Common myeloid progenitor, CD34-positive (primary cell): ENCODE measurements around the gene BCL11A. TPM values are rescaled to one million over a fixed set of nuclear protein-coding genes. Genes with fewer than 3 reads are reported as not detected.

Experiments used
- CTCF ChIA-PET: fragments of 350-600 bp; sonication (Branson Sonifier 250); formaldehyde crosslinking; loops from one replicate; lab custom pipeline; 2021; ENCODE audit warnings: antibody characterized with exemption; lab: Charles Lee
- POLR2A ChIA-PET: fragments of 350-600 bp; sonication (Branson Sonifier 250); formaldehyde crosslinking; loops from one replicate; lab custom pipeline; 2021; ENCODE audit warnings: antibody characterized with exemption; lab: Charles Lee
- DNase-seq, 3 donors: peaks; one replicate each; pipeline versions ENCODE4 v3.0.0 to v3.0.0-alpha.2; 2013
- H3K27ac ChIP-seq, 2 experiments: 1 replicate in 1 of 2; 2 replicates in 1 of 2; pipeline ENCODE4 v1.7.0; 2013; ENCODE audit warnings: inconsistent platforms in 2 of 2, low read length in 2 of 2, mild to moderate bottlenecking in 2 of 2, low read depth in 1 of 2, moderate library complexity in 1 of 2; ENCODE audit not compliant: severe bottlenecking in 2 of 2, insufficient read depth in 1 of 2, poor library complexity in 1 of 2
- H3K27me3 ChIP-seq, 5 experiments: replicated peaks in 2 of 5; 1 replicate in 3 of 5; 2 replicates in 2 of 5; pipeline versions ENCODE4 v1.6.1 to v1.7.0; 2013; ENCODE audit warnings: low read length in 4 of 5, mild to moderate bottlenecking in 2 of 5, moderate library complexity in 2 of 5, inconsistent platforms in 1 of 5; ENCODE audit not compliant: insufficient read depth in 5 of 5, control insufficient read depth in 4 of 5
- H3K36me3 ChIP-seq, 4 experiments: 1 replicate in 2 of 4; 2 replicates in 2 of 4; pipeline versions ENCODE4 v1.6.1 to v1.7.0; 2013; ENCODE audit warnings: low read length in 3 of 4, control low read depth in 1 of 4, mild to moderate bottlenecking in 1 of 4; ENCODE audit not compliant: control insufficient read depth in 4 of 4, insufficient read depth in 4 of 4
- H3K4me1 ChIP-seq, 4 experiments: 1 replicate in 3 of 4; 2 replicates in 1 of 4; pipeline versions ENCODE4 v1.6.1 to v1.7.1; 2013; ENCODE audit warnings: low read length in 3 of 4, mild to moderate bottlenecking in 3 of 4, control low read depth in 1 of 4, inconsistent platforms in 1 of 4, moderate library complexity in 1 of 4; ENCODE audit not compliant: control insufficient read depth in 4 of 4, insufficient read depth in 4 of 4; ENCODE audit errors: control extremely low read depth in 1 of 4
- H3K4me3 ChIP-seq, 7 experiments: 1 replicate in 4 of 7; 2 replicates in 3 of 7; pipeline versions ENCODE4 v1.5.1 to v1.7.0; 2013; ENCODE audit warnings: mild to moderate bottlenecking in 7 of 7, low read length in 6 of 7, moderate library complexity in 6 of 7, inconsistent platforms in 2 of 7, low read depth in 2 of 7, control low read depth in 1 of 7; ENCODE audit not compliant: insufficient read depth in 4 of 7, control insufficient read depth in 1 of 7; ENCODE audit errors: extremely low read depth in 1 of 7
- H3K9me3 ChIP-seq, 5 experiments: 1 replicate in 4 of 5; 2 replicates in 1 of 5; pipeline versions ENCODE4 v1.6.1 to v1.7.1; 2013; ENCODE audit warnings: low read length in 4 of 5, mild to moderate bottlenecking in 2 of 5, inconsistent platforms in 1 of 5, low read depth in 1 of 5, moderate library complexity in 1 of 5; ENCODE audit not compliant: control insufficient read depth in 4 of 5, insufficient read depth in 2 of 5; ENCODE audit errors: control extremely low read depth in 1 of 5
- WGBS: methylation state at CpG from one replicate; pipeline ENCODE4 v1.1.5; 2013; ENCODE audit not compliant: insufficient coverage; 5-methylcytosine and 5-hydroxymethylcytosine counted together
- polyA plus RNA-seq: library from polyadenylated mRNA; unstranded; fragments of 120-200 nt; gene quantifications from one replicate; pipeline ENCODE4 v1.2.1, GENCODE V29; 2013

Gene BCL11A
- 95.3 TPM for polyA plus RNA-seq

DNA sequence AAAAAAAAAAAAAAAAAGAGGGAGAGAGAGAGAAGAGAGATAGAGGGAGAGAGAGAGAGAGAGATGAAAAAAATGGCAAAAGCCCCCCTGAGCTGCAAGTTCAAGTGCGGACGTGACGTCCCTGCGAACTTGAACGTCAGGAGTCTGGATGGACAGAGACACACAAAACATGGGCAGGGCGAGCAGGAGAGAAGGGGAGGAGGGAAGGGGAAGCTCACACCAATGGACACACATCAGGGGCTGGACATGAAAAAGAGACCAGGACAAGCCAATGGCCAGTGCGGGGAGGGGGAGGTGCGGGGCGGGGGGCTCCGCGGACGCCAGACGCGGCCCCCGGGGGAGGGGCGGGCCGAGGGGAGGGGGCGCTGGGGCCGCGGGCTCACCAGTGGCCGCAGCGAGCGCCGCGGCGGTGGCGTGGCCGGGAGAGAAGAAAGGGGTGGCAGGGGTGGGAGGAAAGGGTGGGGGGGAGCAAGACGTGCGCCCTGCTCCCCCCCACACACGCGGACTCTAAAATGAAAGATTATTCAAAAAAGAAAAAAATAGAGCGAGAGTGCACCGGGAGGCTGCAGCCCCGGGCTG lies at the start of gene BCL11A:
TSS of gene BCL11A (minus strand) at position 160 of the 579 bp plus-strand sequence. CDS start 384 bp downstream, outside the sequence.
- peaks cover 13 to 51% (median 24%) of the 10 kb centered on the region in 4 experiments for H3K4me1 ChIP-seq
- ChIA-PET POLR2A (interaction anchor here (0.6 to 0.7 kb wide), 3 partner anchors 37 to 463 kb away, joined by 3 to 4 read pairs (median 3); no protein-coding TSS in a partner anchor), CTCF (interaction anchor here (0.7 to 1.1 kb wide), 2 partner anchors 10 to 1940 kb away, joined by 4 to 5 read pairs; no protein-coding TSS in a partner anchor)
- H3K27ac ChIP-seq, result peak within 1 kb of the TSS; percentile 83 to 88
- no peaks in the 10 kb centered on the region for H3K9me3 ChIP-seq
- WGBS, result 0% methylated on average over 4 of the region's 35 CpGs
- peak; percentile 97 to 99 (median 98) for DNase-seq
- no peaks in the 10 kb centered on the region for H3K36me3 ChIP-seq
- H3K27me3 ChIP-seq, result no peaks in the 10 kb centered on the region
- H3K4me3 ChIP-seq, result peak within 1 kb of the TSS; percentile 82 to 100 (median 98)

DNA sequence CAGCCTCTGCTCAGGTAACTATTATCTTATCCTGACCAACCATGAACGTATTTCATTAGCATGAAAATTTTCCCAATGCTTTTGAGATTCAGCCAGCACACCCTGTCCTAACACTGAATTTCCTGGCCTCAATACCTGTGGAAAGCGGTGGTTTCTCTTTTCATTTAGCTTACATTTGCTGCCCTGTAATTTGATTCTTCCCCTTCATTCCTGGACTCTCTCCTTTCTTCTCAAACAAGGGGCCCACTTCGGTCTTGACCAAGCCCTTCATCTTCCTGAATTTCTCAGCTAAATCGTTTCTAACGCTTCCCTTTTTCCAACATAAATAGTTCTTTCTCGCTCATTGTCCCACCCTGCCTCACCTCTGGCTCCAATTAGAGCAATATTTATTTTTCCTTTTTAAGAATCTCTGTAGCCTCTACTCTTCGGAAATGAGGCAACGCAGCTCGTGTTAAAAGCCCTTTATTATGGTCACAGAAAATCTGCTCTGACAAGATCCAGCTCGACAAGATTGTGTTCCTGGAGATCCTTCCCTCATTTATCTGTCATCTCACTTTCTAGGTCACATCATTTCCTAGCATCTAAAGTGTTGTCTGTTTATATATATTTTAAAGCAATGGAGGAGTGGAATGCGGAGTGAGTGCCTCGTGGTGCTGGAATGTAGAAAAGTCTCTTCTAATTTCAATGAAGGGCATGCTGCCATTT lies 49.5 kb upstream of the BCL11A start:
- POLR2A ChIA-PET, result no interaction called here

DNA sequence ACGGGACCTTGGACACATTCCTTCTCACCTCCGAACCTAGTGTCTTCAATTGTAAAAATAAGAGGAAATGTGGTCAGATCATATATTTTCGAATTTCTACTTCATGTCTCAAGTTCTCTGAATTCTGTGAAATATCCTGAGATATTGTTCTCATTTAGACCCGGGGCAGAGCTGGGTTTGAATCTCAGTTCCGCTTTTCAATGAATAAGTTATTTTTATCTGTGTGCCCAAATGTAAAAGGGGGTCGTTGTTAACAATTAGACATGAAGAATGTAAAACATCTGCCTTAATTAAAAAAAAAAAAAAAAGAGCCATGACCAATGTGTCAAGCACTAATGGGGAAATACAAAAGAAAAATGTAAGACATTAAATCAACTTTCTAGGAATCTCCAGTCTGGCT lies 48.9 kb upstream of the BCL11A start:
- POLR2A ChIA-PET, result no interaction called here
- Histone ChIP-seq H3K27me3 (no peaks in the 10 kb centered on the region), H3K4me1 (no peaks in the 10 kb centered on the region), H3K36me3 (no peaks in the 10 kb centered on the region), H3K27ac (no peak overlapping the region), H3K9me3 (no peaks in the 10 kb centered on the region), H3K4me3 (no peak overlapping the region)
- WGBS, result 73% methylated on average over 2 of the region's 6 CpGs
- CTCF ChIA-PET, result interaction anchor here (0.5 kb wide), 1 partner anchor 59 kb away, joined by 4 read pairs; no protein-coding TSS in a partner anchor
- no peak for DNase-seq

More for the DNA sequence above, 49.5 kb upstream of the BCL11A start:
- Histone ChIP-seq H3K9me3 (no peaks in the 10 kb centered on the region), H3K36me3 (no peaks in the 10 kb centered on the region), H3K4me1 (no peaks in the 10 kb centered on the region), H3K4me3 (no peak overlapping the region), H3K27me3 (no peaks in the 10 kb centered on the region), H3K27ac (no peak overlapping the region)
- DNase-seq, result no peak
- CTCF ChIA-PET, result no interaction called here
- 92% methylated on average over 8 of the region's 12 CpGs for WGBS

DNA sequence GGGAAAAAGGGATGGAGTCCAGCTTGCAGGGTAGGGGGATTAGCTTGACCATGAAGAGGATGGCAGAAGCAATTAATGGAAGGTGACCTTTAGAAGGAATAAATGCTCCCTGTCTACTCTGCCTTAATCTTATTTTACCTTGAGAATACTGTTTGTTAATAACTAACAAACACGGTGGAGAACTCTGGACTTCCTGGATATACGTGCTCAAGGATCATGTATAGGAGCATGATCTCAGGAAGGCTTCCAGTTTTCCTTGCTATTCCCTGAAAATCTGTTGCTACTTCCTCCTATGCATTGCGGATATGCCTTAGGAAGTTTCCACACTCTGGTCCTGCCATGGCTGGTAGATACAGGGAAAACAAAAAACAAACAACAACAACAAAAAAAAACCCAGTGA lies 44.8 kb upstream of the BCL11A start:
- H3K9me3 ChIP-seq, result no peaks in the 10 kb centered on the region
- CTCF ChIA-PET, result interaction anchor here (1.6 to 1.7 kb wide), 2 partner anchors 9 to 12 kb away, joined by 5 read pairs; no protein-coding TSS in a partner anchor
- H3K36me3 ChIP-seq, result no peaks in the 10 kb centered on the region
- no peaks in the 10 kb centered on the region for H3K4me1 ChIP-seq
- WGBS, result 100% methylated on average over 2 of the region's 3 CpGs
- POLR2A ChIA-PET, result no interaction called here
- no peak overlapping the region for H3K27ac ChIP-seq
- no peak overlapping the region for H3K4me3 ChIP-seq
- DNase-seq, result no peak
- no peaks in the 10 kb centered on the region for H3K27me3 ChIP-seq

DNA sequence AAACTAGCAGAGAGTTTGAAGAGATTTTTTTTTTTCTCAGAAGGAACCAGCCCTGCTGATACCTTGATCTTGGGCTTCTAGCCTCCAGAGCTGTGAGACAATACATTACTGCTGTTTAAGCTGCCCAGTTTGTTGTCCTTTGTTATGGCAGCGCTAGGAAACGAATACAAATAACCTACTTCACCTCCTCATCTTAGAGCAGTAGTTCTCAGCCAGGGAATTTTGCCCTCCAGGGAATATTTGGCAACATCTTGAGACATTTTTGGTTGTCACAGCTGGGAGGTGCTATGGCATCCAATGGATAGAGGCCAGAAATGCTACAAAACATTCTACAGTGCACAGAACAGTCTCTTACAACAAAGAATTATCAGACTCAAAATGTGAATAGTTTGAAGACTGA lies 43.9 kb upstream of the BCL11A start:
- Histone ChIP-seq H3K36me3 (no peaks in the 10 kb centered on the region), H3K27ac (no peak overlapping the region), H3K4me1 (no peaks in the 10 kb centered on the region), H3K27me3 (no peaks in the 10 kb centered on the region), H3K4me3 (no peak overlapping the region), H3K9me3 (peaks cover 0 to 5% (median 0%) of the 10 kb centered on the region in 5 experiments)
- ChIA-PET CTCF (interaction anchor here (1.7 kb wide), 1 partner anchor 9 kb away, joined by 5 read pairs; no protein-coding TSS in a partner anchor), POLR2A (no interaction called here)
- DNase-seq, result no peak
- no CpG with 5 or more reads among the region's 2 CpGs for WGBS

DNA sequence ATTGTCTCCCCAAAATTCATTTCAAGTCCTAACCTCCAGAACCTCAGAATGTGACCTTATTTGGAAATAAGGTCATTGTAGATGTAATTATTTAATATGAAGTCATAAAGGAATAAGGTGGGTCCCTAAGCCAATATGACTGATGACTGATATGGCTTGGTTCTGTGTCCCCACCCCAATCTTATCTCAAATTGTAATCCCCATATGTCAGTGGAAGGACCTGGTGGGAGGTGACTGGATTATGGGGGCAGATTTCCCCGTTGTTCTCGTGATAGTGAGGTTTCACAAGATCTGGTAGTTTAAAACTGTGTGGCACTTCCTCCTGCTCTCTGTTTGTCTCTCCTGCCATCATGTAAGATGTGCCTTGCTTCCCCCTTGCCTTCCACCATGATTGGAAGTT lies 43.0 kb upstream of the BCL11A start:
- Histone ChIP-seq H3K9me3 (peaks cover 0 to 8% (median 0%) of the 10 kb centered on the region in 5 experiments), H3K36me3 (no peaks in the 10 kb centered on the region), H3K27ac (no peak overlapping the region), H3K4me3 (no peak overlapping the region), H3K4me1 (no peaks in the 10 kb centered on the region), H3K27me3 (no peaks in the 10 kb centered on the region)
- DNase-seq, result no peak
- CTCF ChIA-PET, result no interaction called here
- POLR2A ChIA-PET, result no interaction called here
- WGBS, result no CpG with 5 or more reads among the region's 2 CpGs

DNA sequence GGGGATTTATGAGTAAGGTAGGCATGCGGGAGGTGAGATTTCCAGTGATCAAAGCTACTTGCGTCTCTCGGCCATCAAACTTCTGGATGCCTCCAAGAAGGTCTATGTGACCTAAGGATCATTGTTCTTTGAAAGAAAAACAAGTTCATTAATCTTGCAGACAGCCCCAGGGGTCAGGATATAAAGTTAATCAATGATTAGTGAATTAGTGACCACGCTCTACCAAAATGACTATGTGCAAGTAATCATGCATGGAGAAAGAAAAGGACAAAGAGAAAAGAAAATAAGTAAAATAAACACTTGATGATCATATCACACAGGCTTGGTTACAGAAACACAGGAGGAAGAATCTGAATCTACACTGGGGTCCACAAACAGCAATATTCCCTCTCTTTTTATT lies 42.5 kb upstream of the BCL11A start:
- Histone ChIP-seq H3K27ac (no peak overlapping the region), H3K4me3 (no peak overlapping the region), H3K4me1 (no peaks in the 10 kb centered on the region), H3K9me3 (peaks cover 0 to 8% (median 0%) of the 10 kb centered on the region in 5 experiments), H3K27me3 (no peaks in the 10 kb centered on the region), H3K36me3 (no peaks in the 10 kb centered on the region)
- CTCF ChIA-PET, result no interaction called here
- DNase-seq, result no peak
- POLR2A ChIA-PET, result no interaction called here
- 95% methylated on average over 3 of the region's 4 CpGs for WGBS
